ENCODE data around the gene OPN1LW. TPM values are rescaled to one million over a fixed set of nuclear protein-coding genes. Genes with fewer than 3 reads are reported as not detected.
"Not testable (repeated sequence)": the region's sequence is repeated elsewhere in the genome, so short reads cannot be mapped to it uniquely, and the experiment has no call there.

OPN1LW gene
- total RNA-seq, 1 donor: not detected

GRCh38 chrX:154196466-154196865 lies 52.4 kb downstream of the OPN1LW start:
- DNase-seq (ENCODE audit: low read depth in 2 of 3, low spot score in 2 of 3): not testable (repeated sequence)

Other genes with a start within 250 kb of the OPN1LW start
- under 0.01 TPM for gene AVPR2, start 239.6 kb upstream of the OPN1LW start, total RNA-seq
- 242 TPM for gene ARHGAP4, start 218.0 kb upstream of the OPN1LW start, total RNA-seq
- gene NAA10, start 209.2 kb upstream of the OPN1LW start, total RNA-seq: 37.4 TPM
- 37.7 TPM for gene RENBP, start 199.6 kb upstream of the OPN1LW start, total RNA-seq
- 95.1 TPM for gene HCFC1, start 172.4 kb upstream of the OPN1LW start, total RNA-seq
- 15.6 TPM for gene TMEM187, start 171.5 kb upstream of the OPN1LW start, total RNA-seq
- gene IRAK1, start 124.3 kb upstream of the OPN1LW start, total RNA-seq: 40.9 TPM
- gene MECP2, start 46.5 kb upstream of the OPN1LW start, total RNA-seq: 25.3 TPM
- not detected for gene OPN1MW, start 38.4 kb downstream of the OPN1LW start, total RNA-seq
- not detected for gene OPN1MW2, start 75.5 kb downstream of the OPN1LW start, total RNA-seq
- not detected for gene OPN1MW3, start 113.3 kb downstream of the OPN1LW start, total RNA-seq
- under 0.01 TPM for gene TEX28, start 150.9 kb downstream of the OPN1LW start, total RNA-seq
- gene TKTL1, start 151.6 kb downstream of the OPN1LW start, total RNA-seq: 0.27 TPM
- 868 TPM for gene FLNA, start 230.4 kb downstream of the OPN1LW start, total RNA-seq
- gene EMD, start 235.1 kb downstream of the OPN1LW start, total RNA-seq: 24.5 TPM